Endothelial cell of umbilical vein (primary cell): ENCODE measurements around the gene PTGS1. TPM values are rescaled to one million over a fixed set of nuclear protein-coding genes. Genes with fewer than 3 reads are reported as not detected.

ENCODE experiments used
- BruUV-seq: library from RNA; stranded (reverse); fragments of 400-500 nt; replicated peaks from 2 replicates; lab custom pipeline; 2021; lab: Mats Ljungman, UMichigan
- CTCF ChIA-PET: fragments of 300-600, 350-600 bp; sonication (Branson Sonifier 250); formaldehyde crosslinking; loops from one replicate; lab custom pipeline; 2021; ENCODE audit warnings: antibody characterized with exemption, inconsistent platforms; lab: Charles Lee
- POLR2A ChIA-PET: fragments of 300-600, 350-600 bp; sonication (Branson Sonifier 250); formaldehyde crosslinking; loops from one replicate; lab custom pipeline; 2021; ENCODE audit warnings: antibody characterized with exemption, inconsistent platforms; lab: Charles Lee
- DNase-seq: peaks from one replicate; pipeline ENCODE4 v3.0.0-alpha.2; 2011; ENCODE audit warnings: low read depth, low spot score
- FAIRE-seq: peaks from 2 replicates; lab custom pipeline; 2011; peaks lifted over from hg19 to GRCh38; lab: Jason Lieb, UNC
- H2AFZ ChIP-seq: 2 replicates; pipeline ENCODE4 v1.6.0; 2012; ENCODE audit warnings: low read depth, low read length, control low read depth, inconsistent platforms
- H3K27ac ChIP-seq: 2 replicates; pipeline ENCODE4 v1.5.1; 2011; ENCODE audit warnings: low read depth, mild to moderate bottlenecking, control low read depth, low read length, moderate library complexity; ENCODE audit not compliant: insufficient read depth
- H3K27me3 ChIP-seq, 2 experiments: 2 replicates each; pipeline versions ENCODE4 v1.6.0 to v1.6.1; 2011; ENCODE audit warnings: low read length in 2 of 2, mixed read lengths in 1 of 2; ENCODE audit not compliant: control insufficient read depth in 2 of 2, insufficient read depth in 2 of 2
- H3K36me3 ChIP-seq, 2 experiments: 2 replicates in 1 of 2; 3 replicates in 1 of 2; pipeline ENCODE4 v1.5.1; 2011; ENCODE audit warnings: low read length in 2 of 2, mild to moderate bottlenecking in 1 of 2, moderate library complexity in 1 of 2; ENCODE audit not compliant: control insufficient read depth in 2 of 2, insufficient read depth in 2 of 2; ENCODE audit errors: extremely low read depth in 1 of 2
- H3K4me1 ChIP-seq: 3 replicates; pipeline ENCODE4 v1.5.1; 2011; ENCODE audit warnings: mild to moderate bottlenecking, low read length; ENCODE audit not compliant: control insufficient read depth, insufficient read depth; ENCODE audit errors: extremely low read depth
- H3K4me2 ChIP-seq: 2 replicates; pipeline ENCODE4 v1.6.1; 2011; ENCODE audit warnings: low read length, control low read depth, mixed read lengths; ENCODE audit not compliant: insufficient read depth
- H3K4me3 ChIP-seq, 3 experiments: fragments of 200-600 bp in 1 of 3; sonication (generic), shearing (Covaris generic) in 1 of 3; replicated peaks in 1 of 3; 2 replicates each; pipeline ENCODE4 v1.5.1; 2011 to 2016; ENCODE audit warnings: control low read depth in 3 of 3, low read length in 3 of 3, mild to moderate bottlenecking in 2 of 3, inconsistent platforms in 1 of 3, low read depth in 1 of 3, moderate library complexity in 1 of 3; ENCODE audit not compliant: insufficient read depth in 1 of 3
- H3K79me2 ChIP-seq: 2 replicates; pipeline ENCODE4 v1.6.0; 2012; ENCODE audit warnings: low read length, inconsistent platforms; ENCODE audit not compliant: control insufficient read depth, insufficient read depth
- H3K9ac ChIP-seq: replicated peaks from 2 replicates; pipeline ENCODE3; 2011; ENCODE audit warnings: low read length, control low read depth; ENCODE audit not compliant: insufficient read depth; ENCODE audit errors: extremely low read depth
- H3K9me1 ChIP-seq: replicated peaks from 3 replicates; pipeline ENCODE4 v1.6.0; 2011; ENCODE audit warnings: mild to moderate bottlenecking, low read length; ENCODE audit not compliant: control insufficient read depth, insufficient read depth; ENCODE audit errors: extremely low read depth
- H3K9me3 ChIP-seq: replicated peaks from 2 replicates; pipeline ENCODE4 v1.5.1; 2012; ENCODE audit warnings: low read length, inconsistent platforms; ENCODE audit not compliant: control insufficient read depth, insufficient read depth
- H4K20me1 ChIP-seq: replicated peaks from 2 replicates; pipeline ENCODE3; 2011; ENCODE audit warnings: mild to moderate bottlenecking, low read length; ENCODE audit not compliant: control insufficient read depth, insufficient read depth; ENCODE audit errors: extremely low read depth
- CTCF ChIP-seq, 2 donors: IDR thresholded peaks; 1 replicate in 1 of 2; 2 replicates in 1 of 2; pipeline ENCODE4 v1.5.1; 2011; ENCODE audit warnings: low read length in 2 of 2, mild to moderate bottlenecking in 2 of 2, moderate library complexity in 2 of 2, control low read depth in 1 of 2, inconsistent platforms in 1 of 2, low read depth in 1 of 2; ENCODE audit not compliant: insufficient read depth in 1 of 2; ENCODE audit errors: extremely low read depth in 1 of 2
- EZH2 ChIP-seq: IDR thresholded peaks from 2 replicates; pipeline ENCODE4 v1.6.1; 2012; ENCODE audit warnings: borderline replicate concordance, low read depth, mild to moderate bottlenecking, moderate library complexity, low read length, inconsistent platforms; ENCODE audit not compliant: severe bottlenecking
- FOS ChIP-seq: IDR thresholded peaks from 2 replicates; pipeline ENCODE4 v1.6.1; 2011; ENCODE audit warnings: mild to moderate bottlenecking, low read length, moderate library complexity, borderline replicate concordance; ENCODE audit not compliant: insufficient read depth
- GATA2 ChIP-seq: IDR thresholded peaks from 2 replicates; pipeline ENCODE4 v1.7.0; 2011; ENCODE audit warnings: low read depth, mild to moderate bottlenecking, moderate library complexity, mixed read lengths, low read length; ENCODE audit not compliant: insufficient read length, insufficient read depth
- JUN ChIP-seq: IDR thresholded peaks from 2 replicates; pipeline ENCODE4 v1.6.1; 2011; ENCODE audit warnings: borderline replicate concordance, low read depth; ENCODE audit not compliant: insufficient read length, insufficient read depth
- MYC ChIP-seq: IDR thresholded peaks from one replicate; pipeline ENCODE4 v1.6.1; 2011; ENCODE audit warnings: mild to moderate bottlenecking, low read depth, low read length
- POLR2A ChIP-seq: IDR thresholded peaks from 2 replicates; pipeline ENCODE4 v1.6.1; 2012; ENCODE audit warnings: low read depth, mild to moderate bottlenecking, control low read depth, low read length
- POLR2AphosphoS5 ChIP-seq: IDR thresholded peaks from 2 replicates; pipeline ENCODE4 v1.6.1; 2012; ENCODE audit warnings: low read depth, mild to moderate bottlenecking, control low read depth, low read length, moderate library complexity; ENCODE audit not compliant: insufficient read depth
- dilution Hi-C: fragments of 300-500 bp; cut with MboI; formaldehyde crosslinking; loops from one replicate; pipeline ENCODE4 v1.15.0; 2019; ENCODE audit warnings: low sequenced_read_pairs; ENCODE audit not compliant: extremely low pct_ligation_motif_present
- intact Hi-C: fragments of 100-400 bp; cut with micrococcal nuclease; formaldehyde crosslinking; loops from one replicate; pipeline ENCODE4 v1.10.0; 2022
- polyA plus RNA-seq, 4 experiments: library from polyadenylated mRNA; depleted of rRNA in 3 of 4; stranded (reverse) in 3 of 4; unstranded in 1 of 4; fragments of >200 nt; gene quantifications; 2 replicates each; pipeline versions ENCODE4 v1.2.1 to v1.2.3, GENCODE V29; 2011 to 2012; ENCODE audit warnings: missing spikeins in 1 of 4
- total RNA-seq: library from RNA; stranded (reverse); gene quantifications from 2 replicates; pipeline ENCODE4 v1.2.3, GENCODE V29; 2021
- TF ChIP-seq, protein P1 (sequence below): IDR thresholded peaks from 2 replicates; pipeline ENCODE4 v1.6.1; 2011; ENCODE audit not compliant: insufficient read depth, insufficient read length

PTGS1 gene
- total and polyA plus RNA-seq, 2 donors (not counting 3 experiments of a cell fraction or from before 2014, with no cell fraction given), result 37.6 to 45.2 TPM

DNA sequence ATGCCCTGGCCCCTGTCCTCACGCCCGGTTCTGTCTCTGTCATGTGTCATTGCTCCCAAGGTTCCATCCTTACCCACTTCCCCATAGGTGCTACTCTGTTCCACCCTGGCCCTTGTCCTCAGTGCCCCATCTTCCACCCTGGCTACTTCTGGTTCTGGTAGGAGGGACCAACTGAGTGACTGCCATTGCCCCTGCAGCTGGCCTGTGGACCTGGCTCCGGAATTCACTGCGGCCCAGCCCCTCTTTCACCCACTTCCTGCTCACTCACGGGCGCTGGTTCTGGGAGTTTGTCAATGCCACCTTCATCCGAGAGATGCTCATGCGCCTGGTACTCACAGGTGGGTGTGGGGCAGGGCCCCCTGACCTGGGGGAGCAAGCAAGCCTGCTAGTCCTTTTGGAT lies 7.4 kb downstream of the PTGS1 start:
- peaks cover 30% of the 10 kb centered on the region for H3K4me1 ChIP-seq
- H3K4me2 ChIP-seq, result no peak overlapping the region
- no peaks in the 10 kb centered on the region for H3K27me3 ChIP-seq
- dilution Hi-C loops (no loop called here), intact Hi-C loops (no loop called here)
- TF ChIP-seq MYC (no peak), FOS (no peak), GATA2 (no peak), EZH2 (no peak), POLR2AphosphoS5 (no peak), CTCF (IDR thresholded peaks at IDR 0.05; ENCODE audit: extremely low read depth in 1 of 2, insufficient read depth in 1 of 2, low read depth in 1 of 2, low read length in 2 of 2) (no peak), JUN (no peak), POLR2A (no peak)
- TF ChIP-seq, protein P1, sequence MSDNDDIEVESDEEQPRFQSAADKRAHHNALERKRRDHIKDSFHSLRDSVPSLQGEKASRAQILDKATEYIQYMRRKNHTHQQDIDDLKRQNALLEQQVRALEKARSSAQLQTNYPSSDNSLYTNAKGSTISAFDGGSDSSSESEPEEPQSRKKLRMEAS, result no peak
- H2AFZ ChIP-seq, result no peak overlapping the region
- no peaks in the 10 kb centered on the region for H3K36me3 ChIP-seq
- FAIRE-seq (no peak), DNase-seq (no peak)
- no peak overlapping the region for H3K9ac ChIP-seq
- H3K4me3 ChIP-seq, result no peak overlapping the region
- no peaks in the 10 kb centered on the region for H4K20me1 ChIP-seq
- H3K79me2 ChIP-seq, result no peaks in the 10 kb centered on the region
- H3K9me1 ChIP-seq, result no peaks in the 10 kb centered on the region
- BruUV-seq, result no TSS peak
- ChIA-PET CTCF (interaction anchor here (1.2 to 3.2 kb wide), 2 partner anchors 10 to 77 kb away, joined by 3 to 13 read pairs; no protein-coding TSS in a partner anchor), POLR2A (no interaction called here)
- no peak overlapping the region for H3K27ac ChIP-seq
- H3K9me3 ChIP-seq, result no peaks in the 10 kb centered on the region
